Neural cell (in vitro differentiated cells): ENCODE results near the gene RANBP9.

Experiments used
- CTCF ChIP-seq: fragments of 450-650 bp; IDR thresholded peaks from 2 replicates; pipeline ENCODE4 v1.5.1; 2014; ENCODE audit warnings: antibody characterized with exemption, mild to moderate bottlenecking, moderate library complexity; ENCODE audit not compliant: poor library complexity, severe bottlenecking
- EZH2 ChIP-seq: fragments of 200-600, 300-800 bp; shearing (Covaris generic), sonication (generic); IDR thresholded peaks from 2 replicates; pipeline ENCODE4 v1.6.1; 2014; ENCODE audit warnings: antibody characterized with exemption, low read length, borderline replicate concordance, mild to moderate bottlenecking; ENCODE audit not compliant: insufficient read depth, poor library complexity, severe bottlenecking
- MXI1 ChIP-seq: fragments of 450-650 bp; conservative IDR thresholded peaks from 2 replicates; pipeline ENCODE4 v1.6.1; 2014; ENCODE audit warnings: antibody characterized with exemption, mild to moderate bottlenecking; ENCODE audit not compliant: poor library complexity, severe bottlenecking
- POLR2AphosphoS5 ChIP-seq: IDR thresholded peaks from 2 replicates; pipeline ENCODE4 v1.6.1; 2012
- TAF1 ChIP-seq: IDR thresholded peaks from 2 replicates; pipeline ENCODE4 v1.6.1; 2012; ENCODE audit warnings: low read depth

DNA sequence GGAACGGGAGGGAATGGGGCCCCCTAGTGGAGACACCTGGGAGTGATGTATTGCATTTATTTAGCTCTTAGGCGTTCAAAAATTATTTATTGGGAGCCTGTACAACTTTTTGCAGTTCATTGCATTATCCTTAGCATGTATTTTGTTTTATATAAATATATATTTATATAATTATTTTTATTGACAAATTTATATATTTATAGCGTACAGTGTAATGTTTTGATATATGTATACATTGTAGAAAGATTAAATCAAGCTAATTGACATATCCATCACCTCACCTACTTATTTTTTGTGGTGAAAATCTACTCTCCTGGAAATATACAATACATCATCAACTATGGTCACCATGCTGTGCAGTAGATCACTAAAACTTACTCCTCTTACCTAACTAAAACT, 136.3 kb downstream of the RANBP9 start:
- TF ChIP-seq CTCF = no peak
- no peak for TF ChIP-seq POLR2AphosphoS5
- TF ChIP-seq EZH2 = no peak
- no peak for TF ChIP-seq MXI1
- TF ChIP-seq TAF1 = no peak
